Prostate gland (tissue), 2 donors: Measurements from ENCODE around the gene ZDHHC11. TPM values are rescaled to one million over a fixed set of nuclear protein-coding genes. Genes with fewer than 3 reads are reported as not detected.

Experiments
- DNase-seq: peaks from one replicate; pipeline ENCODE4 v3.0.0-alpha.2; 2019; ENCODE audit warnings: low spot score
- H3K27ac ChIP-seq, 2 donors: fragments of 200-600 bp; sonication (generic); 2 replicates each; pipeline ENCODE4 v1.5.1; 2017 to 2019
- H3K27me3 ChIP-seq: fragments of 200-600 bp; sonication (generic); replicated peaks from 2 replicates; pipeline ENCODE4 v1.5.1; 2019; ENCODE audit not compliant: insufficient read depth
- H3K36me3 ChIP-seq, 2 donors: fragments of 200-600 bp; sonication (generic); 1 replicate in 1 of 2; 2 replicates in 1 of 2; pipeline versions ENCODE4 v1.5.1 to v1.8.1; 2017 to 2019
- H3K4me1 ChIP-seq: fragments of 200-600 bp; sonication (generic); replicated peaks from 2 replicates; pipeline ENCODE4 v1.5.1; 2019
- H3K4me3 ChIP-seq, 2 donors: fragments of 200-600 bp; sonication (generic); 2 replicates each; pipeline ENCODE4 v1.5.1; 2017 to 2019
- H3K9me3 ChIP-seq: fragments of 200-600 bp; sonication (generic); 2 replicates; pipeline ENCODE4 v1.5.1; 2017
- POLR2A ChIP-seq: fragments of 450-650 bp; IDR thresholded peaks from one replicate; pipeline ENCODE4 v1.6.1; 2016; ENCODE audit warnings: antibody characterized with exemption, mild to moderate bottlenecking
- POLR2AphosphoS5 ChIP-seq: sonication (generic); formaldehyde crosslinking; IDR thresholded peaks from one replicate; pipeline ENCODE4 v1.6.1; 2017; ENCODE audit warnings: antibody characterized with exemption
- WGBS: methylation state at CpG from one replicate; pipeline ENCODE4 v1.1.5; 2018; 5-methylcytosine and 5-hydroxymethylcytosine counted together
- intact Hi-C: fragments of 100-400 bp; cut with DNase I; formaldehyde crosslinking; loops from one replicate; pipeline ENCODE4 v1.14.2; 2022
- total RNA-seq, 2 donors: library from RNA; depleted of rRNA; stranded (reverse); fragments of >200 nt; gene quantifications; one replicate each; pipeline ENCODE4 v1.1.0, GENCODE V29; 2016
- TF ChIP-seq, protein P1 (sequence below), 4 experiments: fragments of 200-600 bp in 2 of 4; fragments of 450-650 bp in 2 of 4; sonication (generic) in 2 of 4; IDR thresholded peaks; 1 replicate in 3 of 4; 2 replicates in 1 of 4; pipeline ENCODE4 v1.5.1; 2016 to 2019; ENCODE audit warnings: antibody characterized with exemption in 4 of 4, mild to moderate bottlenecking in 2 of 4, moderate library complexity in 2 of 4

ZDHHC11 gene
- total RNA-seq, 2 donors from 2014 or later = 1.2 to 9.8 TPM

DNA sequence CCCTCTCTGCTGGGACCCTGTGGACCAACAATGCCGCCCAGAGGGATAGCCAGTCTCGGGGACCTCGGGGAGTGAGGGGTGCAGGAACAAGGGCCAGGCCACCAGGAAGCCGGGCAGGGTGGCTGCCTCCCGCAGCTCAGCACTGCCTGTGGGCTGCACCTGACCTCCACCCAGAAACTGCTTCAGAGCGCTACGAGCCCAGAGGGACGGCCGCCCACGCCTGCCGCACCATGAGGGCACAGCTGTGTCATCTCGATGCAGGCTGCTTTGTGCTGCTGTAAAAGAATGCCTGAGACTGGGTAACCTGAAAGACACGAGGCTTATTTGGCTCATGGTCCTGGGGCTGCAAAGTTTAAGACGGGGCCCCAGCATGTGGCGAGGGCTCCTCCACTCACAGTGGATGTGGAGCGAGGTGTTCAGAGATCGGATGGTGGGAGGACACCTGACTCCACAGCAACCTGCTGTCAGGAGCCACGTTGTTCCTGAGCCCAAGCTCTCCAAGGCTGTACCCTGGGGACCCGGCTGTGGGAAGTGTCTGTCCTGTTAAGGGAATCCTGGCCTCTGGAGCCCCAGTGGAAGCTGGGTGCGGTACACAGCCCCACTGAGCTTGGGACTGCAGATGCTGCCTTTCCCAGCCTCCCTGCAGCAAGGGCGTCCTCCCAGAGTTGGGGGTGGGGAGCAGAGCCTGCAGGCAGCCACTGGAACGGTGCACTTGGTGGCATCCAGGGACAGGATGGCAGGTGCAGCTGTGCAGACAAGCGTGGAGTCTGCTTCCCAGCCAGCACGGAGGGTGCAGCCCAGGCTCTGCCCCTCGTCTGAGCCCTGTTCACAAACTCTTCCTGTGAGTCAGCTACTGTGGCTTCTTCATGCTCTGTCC, 11.8 kb upstream of the ZDHHC11 start:
- TF ChIP-seq POLR2A = no peak
- TF ChIP-seq POLR2AphosphoS5 = no peak
- TF ChIP-seq, protein P1, sequence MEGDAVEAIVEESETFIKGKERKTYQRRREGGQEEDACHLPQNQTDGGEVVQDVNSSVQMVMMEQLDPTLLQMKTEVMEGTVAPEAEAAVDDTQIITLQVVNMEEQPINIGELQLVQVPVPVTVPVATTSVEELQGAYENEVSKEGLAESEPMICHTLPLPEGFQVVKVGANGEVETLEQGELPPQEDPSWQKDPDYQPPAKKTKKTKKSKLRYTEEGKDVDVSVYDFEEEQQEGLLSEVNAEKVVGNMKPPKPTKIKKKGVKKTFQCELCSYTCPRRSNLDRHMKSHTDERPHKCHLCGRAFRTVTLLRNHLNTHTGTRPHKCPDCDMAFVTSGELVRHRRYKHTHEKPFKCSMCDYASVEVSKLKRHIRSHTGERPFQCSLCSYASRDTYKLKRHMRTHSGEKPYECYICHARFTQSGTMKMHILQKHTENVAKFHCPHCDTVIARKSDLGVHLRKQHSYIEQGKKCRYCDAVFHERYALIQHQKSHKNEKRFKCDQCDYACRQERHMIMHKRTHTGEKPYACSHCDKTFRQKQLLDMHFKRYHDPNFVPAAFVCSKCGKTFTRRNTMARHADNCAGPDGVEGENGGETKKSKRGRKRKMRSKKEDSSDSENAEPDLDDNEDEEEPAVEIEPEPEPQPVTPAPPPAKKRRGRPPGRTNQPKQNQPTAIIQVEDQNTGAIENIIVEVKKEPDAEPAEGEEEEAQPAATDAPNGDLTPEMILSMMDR (IDR thresholded peaks at IDR 0.05) = no peak
- Histone ChIP-seq H3K4me3 (no peak overlapping the region), H3K36me3 (peaks cover 0 to 8% of the 10 kb centered on the region in 2 donors), H3K9me3 (no peaks in the 10 kb centered on the region), H3K27ac (no peak overlapping the region), H3K4me1 (no peaks in the 10 kb centered on the region), H3K27me3 (no peaks in the 10 kb centered on the region)
- no peak for DNase-seq
- WGBS = 82% methylated on average over 24 of the region's 25 CpGs
- intact Hi-C loops = no loop called here

DNA sequence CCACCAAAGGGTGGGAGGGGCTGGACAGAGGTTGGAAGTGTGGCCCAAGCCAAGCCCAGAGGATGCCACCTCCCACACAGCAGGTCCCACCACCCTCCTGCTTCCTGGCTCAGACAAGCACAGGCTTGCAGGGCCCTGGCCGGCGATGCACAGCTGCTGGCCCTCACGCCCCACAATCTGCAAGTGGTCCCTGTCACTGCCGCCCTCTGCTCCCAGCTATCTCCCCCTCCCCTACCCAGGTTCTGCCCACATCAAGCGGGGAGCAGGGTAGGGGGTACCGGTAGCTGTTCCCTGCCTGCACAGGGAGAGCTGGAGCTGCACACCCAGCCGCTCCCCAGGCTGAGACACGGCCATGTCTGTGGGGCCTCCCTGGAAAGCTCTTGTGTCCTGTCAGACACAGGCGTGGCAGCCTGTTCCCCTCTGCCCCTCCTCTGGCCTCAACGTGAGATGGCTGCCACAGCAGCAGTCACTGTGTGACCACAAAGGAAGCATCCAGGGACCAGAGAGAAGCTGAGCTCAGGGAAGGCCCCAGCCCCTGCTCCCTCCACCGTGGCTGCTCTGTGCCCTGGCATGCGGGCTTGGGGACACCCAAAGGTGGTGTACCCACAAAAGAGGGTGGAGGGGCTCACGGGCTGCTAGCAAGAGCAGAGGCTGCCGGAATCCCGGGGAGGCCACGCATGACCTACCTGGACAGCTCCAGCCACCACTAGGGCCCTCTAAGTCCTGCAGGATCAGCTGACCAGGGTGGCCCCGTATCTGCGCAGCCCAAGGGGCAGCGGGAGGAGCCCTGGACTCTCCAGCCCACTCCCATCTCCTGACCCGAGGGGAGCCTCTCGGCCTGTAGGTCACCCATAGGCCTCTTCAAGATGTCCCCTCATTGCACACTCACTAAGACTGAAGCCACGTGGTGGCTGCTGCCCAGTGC, 10.9 kb upstream of the ZDHHC11 start:
- TF ChIP-seq POLR2A (no peak), POLR2AphosphoS5 (no peak)
- TF ChIP-seq, protein P1 (IDR thresholded peaks at IDR 0.05) = no peak
- no peak overlapping the region for H3K27ac ChIP-seq
- H3K4me1 ChIP-seq = no peaks in the 10 kb centered on the region
- peaks cover 0 to 8% of the 10 kb centered on the region in 2 donors for H3K36me3 ChIP-seq
- 71% methylated on average over 22 of the region's 22 CpGs for WGBS
- H3K4me3 ChIP-seq = no peak overlapping the region
- DNase-seq = no peak
- intact Hi-C loops = no loop called here
- H3K27me3 ChIP-seq = no peaks in the 10 kb centered on the region
- H3K9me3 ChIP-seq = no peaks in the 10 kb centered on the region

DNA sequence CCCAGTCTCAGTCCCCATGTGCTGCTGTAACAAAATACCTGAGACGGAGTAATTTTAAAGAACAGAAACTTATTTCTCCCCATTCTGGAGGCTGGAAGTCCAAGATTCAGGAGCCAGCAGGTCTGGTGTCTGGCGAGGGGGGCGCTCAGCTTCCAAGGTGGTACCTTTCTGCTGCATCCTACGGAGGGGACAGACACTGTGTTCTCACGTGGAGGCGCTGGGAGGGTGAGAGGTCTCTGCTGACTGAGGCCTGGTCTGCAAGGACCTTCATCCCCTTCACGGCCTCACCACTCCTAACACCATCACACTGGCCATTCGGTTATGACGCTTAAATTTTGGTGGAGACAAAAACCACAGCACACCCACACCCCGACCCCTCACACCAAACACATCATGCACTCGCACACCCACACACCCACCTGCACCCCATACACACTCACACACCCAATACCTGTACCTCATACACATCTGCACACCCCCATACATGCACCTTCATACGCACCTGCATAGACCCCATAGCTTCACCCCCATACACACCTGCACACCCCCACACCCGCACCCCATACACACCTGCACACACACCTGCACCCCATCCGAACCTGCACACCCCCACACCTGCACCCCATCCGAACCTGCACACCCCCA, 9.8 kb upstream of the ZDHHC11 start:
- intact Hi-C loops = no loop called here
- no peaks in the 10 kb centered on the region for H3K9me3 ChIP-seq
- TF ChIP-seq POLR2A = no peak
- TF ChIP-seq, protein P1 (IDR thresholded peaks at IDR 0.05) = no peak
- TF ChIP-seq POLR2AphosphoS5 = no peak
- no peaks in the 10 kb centered on the region for H3K4me1 ChIP-seq
- no peak overlapping the region for H3K4me3 ChIP-seq
- DNase-seq = no peak
- H3K27ac ChIP-seq = no peak overlapping the region
- 94% methylated on average over 15 of the region's 15 CpGs for WGBS
- H3K27me3 ChIP-seq = no peaks in the 10 kb centered on the region
- peaks cover 0 to 8% of the 10 kb centered on the region in 2 donors for H3K36me3 ChIP-seq

DNA sequence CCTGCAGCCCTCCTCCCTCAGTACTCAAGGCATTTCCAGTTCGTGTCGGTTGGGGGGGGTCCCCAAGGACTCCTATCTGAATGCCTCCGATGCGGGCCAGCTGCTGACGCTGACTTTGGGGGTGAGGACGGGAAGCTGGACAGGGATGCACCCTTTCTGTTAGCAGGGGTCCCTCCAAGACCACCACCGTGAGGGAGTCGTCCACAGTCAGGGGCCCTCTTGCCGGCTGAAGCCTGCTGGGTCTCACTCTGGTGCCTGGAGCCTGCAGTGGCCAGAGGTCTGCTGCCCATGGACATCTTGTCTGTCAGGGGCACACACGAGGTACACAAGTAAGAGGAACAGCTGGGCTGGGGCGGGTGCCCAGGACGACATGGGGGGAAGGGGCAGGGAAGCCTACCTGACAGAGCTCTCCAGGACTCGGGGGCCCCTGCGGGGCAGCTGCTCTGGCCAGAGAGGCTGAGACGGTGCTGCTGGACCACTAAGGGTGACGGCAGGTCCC, 9.1 kb upstream of the ZDHHC11 start:
- no peak for DNase-seq
- Histone ChIP-seq H3K27ac (no peak overlapping the region), H3K4me1 (no peaks in the 10 kb centered on the region), H3K27me3 (no peaks in the 10 kb centered on the region), H3K36me3 (peaks cover 0 to 8% of the 10 kb centered on the region in 2 donors), H3K4me3 (no peak overlapping the region), H3K9me3 (no peaks in the 10 kb centered on the region)
- TF ChIP-seq POLR2A (no peak), POLR2AphosphoS5 (no peak)
- TF ChIP-seq, protein P1 (IDR thresholded peaks at IDR 0.05) = no peak
- 76% methylated on average over 16 of the region's 16 CpGs for WGBS
- intact Hi-C loops = no loop called here
